ENCODE results near the gene AFDN. TPM values are rescaled to one million over a fixed set of nuclear protein-coding genes. Genes with fewer than 3 reads are reported as not detected.

Gene AFDN
- total RNA-seq, 1 experiment from 2014 or later: 108 TPM

DNA sequence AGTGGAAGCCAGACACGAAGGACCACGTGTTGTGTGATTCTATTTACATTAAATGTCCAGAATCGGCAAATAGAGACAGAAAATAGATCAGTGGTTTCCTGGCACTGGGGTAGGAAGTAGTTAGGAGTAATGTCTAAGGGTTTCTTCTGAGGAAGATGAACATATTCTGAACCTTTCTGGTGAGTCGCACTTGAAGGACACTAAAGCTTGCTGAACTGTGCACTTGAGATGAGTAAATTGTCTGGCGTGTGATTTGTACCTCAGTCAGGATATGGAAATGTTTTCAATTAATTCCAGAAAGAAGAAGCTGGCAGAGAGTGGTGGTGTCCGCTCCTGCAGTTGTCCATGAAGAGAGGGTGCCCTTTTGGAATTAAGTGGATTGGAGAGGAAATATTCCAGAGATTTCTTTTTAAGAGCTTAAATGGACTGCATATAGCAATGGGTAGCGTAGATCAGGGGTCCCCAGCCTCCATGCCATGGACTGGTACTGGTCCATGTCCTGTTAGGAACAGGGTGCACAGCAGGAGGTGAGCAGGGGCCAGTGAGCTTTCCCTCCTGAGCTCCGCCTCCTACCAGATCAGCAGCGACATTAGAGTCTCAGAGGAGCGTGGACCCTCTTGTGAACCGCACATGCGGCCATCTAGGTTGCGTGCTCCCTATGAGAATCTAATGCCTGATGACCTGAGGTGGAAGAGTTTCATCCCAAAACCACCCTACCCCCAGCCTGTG lies 158.3 kb downstream of the AFDN start:
- no peaks in the 10 kb centered on the region for H4K20me1 ChIP-seq (ENCODE audit: insufficient read depth)
- ChIA-PET CTCF (no interaction called here), POLR2A (ENCODE audit: unreplicated experiment) (no interaction called here)
- no peak overlapping the region for H3K4me3 ChIP-seq
- intact Hi-C loops (cut with micrococcal nuclease; ENCODE audit: unreplicated experiment): no loop called here
- H3K9me2 ChIP-seq (ENCODE audit: insufficient read depth): no peaks in the 10 kb centered on the region
- no peaks in the 10 kb centered on the region for H3K79me2 ChIP-seq (ENCODE audit: low read depth)
- no peak for DNase-seq
- BruUV-seq (replicated peaks): no TSS peak
- H2AFZ ChIP-seq: no peak overlapping the region
- peaks cover 73% of the 10 kb centered on the region for H3K27me3 ChIP-seq (ENCODE audit: insufficient read depth, low read depth)
- TF ChIP-seq EZH2 (IDR thresholded peaks at IDR 0.05; ENCODE audit: low read depth): no peak
- TF ChIP-seq, protein P1, sequence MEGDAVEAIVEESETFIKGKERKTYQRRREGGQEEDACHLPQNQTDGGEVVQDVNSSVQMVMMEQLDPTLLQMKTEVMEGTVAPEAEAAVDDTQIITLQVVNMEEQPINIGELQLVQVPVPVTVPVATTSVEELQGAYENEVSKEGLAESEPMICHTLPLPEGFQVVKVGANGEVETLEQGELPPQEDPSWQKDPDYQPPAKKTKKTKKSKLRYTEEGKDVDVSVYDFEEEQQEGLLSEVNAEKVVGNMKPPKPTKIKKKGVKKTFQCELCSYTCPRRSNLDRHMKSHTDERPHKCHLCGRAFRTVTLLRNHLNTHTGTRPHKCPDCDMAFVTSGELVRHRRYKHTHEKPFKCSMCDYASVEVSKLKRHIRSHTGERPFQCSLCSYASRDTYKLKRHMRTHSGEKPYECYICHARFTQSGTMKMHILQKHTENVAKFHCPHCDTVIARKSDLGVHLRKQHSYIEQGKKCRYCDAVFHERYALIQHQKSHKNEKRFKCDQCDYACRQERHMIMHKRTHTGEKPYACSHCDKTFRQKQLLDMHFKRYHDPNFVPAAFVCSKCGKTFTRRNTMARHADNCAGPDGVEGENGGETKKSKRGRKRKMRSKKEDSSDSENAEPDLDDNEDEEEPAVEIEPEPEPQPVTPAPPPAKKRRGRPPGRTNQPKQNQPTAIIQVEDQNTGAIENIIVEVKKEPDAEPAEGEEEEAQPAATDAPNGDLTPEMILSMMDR (conservative IDR thresholded peaks at IDR 0.05): no peak
- no peaks in the 10 kb centered on the region for H3F3A ChIP-seq (ENCODE audit: insufficient read depth, low read depth)
- no peak overlapping the region for H3K27ac ChIP-seq
- no peaks in the 10 kb centered on the region for H3K4me1 ChIP-seq (replicated peaks; ENCODE audit: insufficient read depth)
- no peaks in the 10 kb centered on the region for H3K9me3 ChIP-seq (ENCODE audit: insufficient read depth, low read depth)
- no peaks in the 10 kb centered on the region for H3K36me3 ChIP-seq (ENCODE audit: low read depth)
- no peak overlapping the region for H3K4me2 ChIP-seq

DNA sequence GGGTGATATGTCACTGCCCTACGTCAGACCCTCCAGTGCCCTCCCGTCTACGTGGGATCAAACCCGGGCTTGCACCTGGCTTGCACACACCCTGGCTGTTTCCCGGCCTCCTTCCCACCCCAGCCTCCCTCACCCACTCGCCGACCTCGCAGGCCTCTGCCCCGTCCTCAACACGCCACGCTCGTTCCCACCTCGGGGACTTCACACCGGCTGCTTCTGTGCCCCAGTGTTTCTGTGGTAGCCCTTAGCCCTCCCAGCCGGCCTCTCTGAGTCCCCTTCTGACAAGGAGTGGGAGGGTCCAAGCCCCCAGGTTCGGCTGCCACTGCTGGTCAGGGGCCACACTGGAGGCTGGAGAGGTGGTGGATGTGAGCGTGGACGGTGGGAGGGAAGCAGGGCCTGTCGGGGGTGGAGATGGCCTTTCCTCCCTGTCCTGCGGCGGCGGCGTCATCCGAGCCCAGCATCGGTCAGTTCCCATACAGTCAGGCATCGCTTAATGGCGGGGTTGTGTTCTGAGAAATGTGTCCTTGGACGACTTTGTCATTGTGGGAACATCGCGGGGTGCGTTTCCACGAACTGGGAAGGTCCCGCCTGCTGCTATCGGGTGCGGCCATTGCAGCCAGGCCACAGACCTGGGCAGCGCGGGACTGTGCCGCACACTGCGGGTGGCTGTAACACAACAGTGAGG lies 159.3 kb downstream of the AFDN start:
- CTCF ChIA-PET: no interaction called here
- DNase-seq: no peak
- Histone ChIP-seq H4K20me1 (ENCODE audit: insufficient read depth) (no peaks in the 10 kb centered on the region), H3K36me3 (ENCODE audit: low read depth) (no peaks in the 10 kb centered on the region), H3K27me3 (ENCODE audit: insufficient read depth, low read depth) (peaks cover 67% of the 10 kb centered on the region), H2AFZ (no peak overlapping the region), H3K79me2 (ENCODE audit: low read depth) (no peaks in the 10 kb centered on the region), H3K4me1 (replicated peaks; ENCODE audit: insufficient read depth) (no peaks in the 10 kb centered on the region), H3K9me3 (ENCODE audit: insufficient read depth, low read depth) (no peaks in the 10 kb centered on the region), H3K27ac (no peak overlapping the region), H3K4me3 (no peak overlapping the region), H3F3A (ENCODE audit: insufficient read depth, low read depth) (no peaks in the 10 kb centered on the region), H3K4me2 (no peak overlapping the region), H3K9me2 (ENCODE audit: insufficient read depth) (no peaks in the 10 kb centered on the region)
- no TSS peak for BruUV-seq (replicated peaks)
- TF ChIP-seq, protein P1 (conservative IDR thresholded peaks at IDR 0.05): no peak
- no peak for TF ChIP-seq EZH2 (IDR thresholded peaks at IDR 0.05; ENCODE audit: low read depth)
- intact Hi-C loops (cut with micrococcal nuclease; ENCODE audit: unreplicated experiment): no loop called here
- POLR2A ChIA-PET (ENCODE audit: unreplicated experiment): no interaction called here

- POLR2A ChIA-PET (ENCODE audit: unreplicated experiment): interaction anchor here (0.6 kb wide), 1 partner anchor 33 kb away, joined by 11 read pairs; no protein-coding TSS in a partner anchor
- H3F3A ChIP-seq (ENCODE audit: insufficient read depth, low read depth): no peaks in the 10 kb centered on the region
- H3K4me2 ChIP-seq: no peak overlapping the region
- TF ChIP-seq, protein P1 (conservative IDR thresholded peaks at IDR 0.05): no peak
- no peak for TF ChIP-seq EZH2 (IDR thresholded peaks at IDR 0.05; ENCODE audit: low read depth)
- CTCF ChIA-PET: no interaction called here
- H3K36me3 ChIP-seq (ENCODE audit: low read depth): no peaks in the 10 kb centered on the region
- H4K20me1 ChIP-seq (ENCODE audit: insufficient read depth): no peaks in the 10 kb centered on the region
- no peak overlapping the region for H3K27ac ChIP-seq
- no peaks in the 10 kb centered on the region for H3K9me3 ChIP-seq (ENCODE audit: insufficient read depth, low read depth)
- BruUV-seq (replicated peaks): no TSS peak
- no peak for DNase-seq
- no peaks in the 10 kb centered on the region for H3K4me1 ChIP-seq (replicated peaks; ENCODE audit: insufficient read depth)
- peaks cover 58% of the 10 kb centered on the region for H3K27me3 ChIP-seq (ENCODE audit: insufficient read depth, low read depth)
- no peaks in the 10 kb centered on the region for H3K79me2 ChIP-seq (ENCODE audit: low read depth)
- H3K4me3 ChIP-seq: no peak overlapping the region
- H2AFZ ChIP-seq: no peak overlapping the region
- H3K9me2 ChIP-seq (ENCODE audit: insufficient read depth): no peaks in the 10 kb centered on the region
- intact Hi-C loops (cut with micrococcal nuclease; ENCODE audit: unreplicated experiment): no loop called here
Measured at GRCh38 chr6:167987396-167988153, 160.9 kb downstream of the AFDN start.

Data from PC-9 (cell line).